ENCODE data around the gene ESYT1. TPM values are rescaled to one million over a fixed set of nuclear protein-coding genes. Genes with fewer than 3 reads are reported as not detected.

Gene ESYT1
- 134 and 140 TPM in 2 replicates for total RNA-seq (2014; rRNA removed; shearing (Covaris generic))
- polyA plus RNA-seq (2015; cell fraction: cytosol; rRNA removed), result 94.3 and 99.5 TPM in 2 replicates
- polyA plus RNA-seq (2015; cell fraction: nucleus; rRNA removed), result 281 and 289 TPM in 2 replicates

- DNase-seq (ENCODE audit: low read depth), result peak; percentile 100
Measured at GRCh38 chr12:56127888-56128669, at the start of gene ESYT1. TSS of gene ESYT1 (plus strand) at chr12:56128267. CDS start at chr12:56128320, 53 bp downstream.

- DNase-seq (ENCODE audit: low read depth), result no peak
Measured at GRCh38 chr12:56078427-56078826, 49.6 kb upstream of the ESYT1 start.

GRCh38 chr12:56078931-56079722 is 48.9 kb upstream of the ESYT1 start:
- DNase-seq (ENCODE audit: low read depth), result peak; percentile 86

DNA sequence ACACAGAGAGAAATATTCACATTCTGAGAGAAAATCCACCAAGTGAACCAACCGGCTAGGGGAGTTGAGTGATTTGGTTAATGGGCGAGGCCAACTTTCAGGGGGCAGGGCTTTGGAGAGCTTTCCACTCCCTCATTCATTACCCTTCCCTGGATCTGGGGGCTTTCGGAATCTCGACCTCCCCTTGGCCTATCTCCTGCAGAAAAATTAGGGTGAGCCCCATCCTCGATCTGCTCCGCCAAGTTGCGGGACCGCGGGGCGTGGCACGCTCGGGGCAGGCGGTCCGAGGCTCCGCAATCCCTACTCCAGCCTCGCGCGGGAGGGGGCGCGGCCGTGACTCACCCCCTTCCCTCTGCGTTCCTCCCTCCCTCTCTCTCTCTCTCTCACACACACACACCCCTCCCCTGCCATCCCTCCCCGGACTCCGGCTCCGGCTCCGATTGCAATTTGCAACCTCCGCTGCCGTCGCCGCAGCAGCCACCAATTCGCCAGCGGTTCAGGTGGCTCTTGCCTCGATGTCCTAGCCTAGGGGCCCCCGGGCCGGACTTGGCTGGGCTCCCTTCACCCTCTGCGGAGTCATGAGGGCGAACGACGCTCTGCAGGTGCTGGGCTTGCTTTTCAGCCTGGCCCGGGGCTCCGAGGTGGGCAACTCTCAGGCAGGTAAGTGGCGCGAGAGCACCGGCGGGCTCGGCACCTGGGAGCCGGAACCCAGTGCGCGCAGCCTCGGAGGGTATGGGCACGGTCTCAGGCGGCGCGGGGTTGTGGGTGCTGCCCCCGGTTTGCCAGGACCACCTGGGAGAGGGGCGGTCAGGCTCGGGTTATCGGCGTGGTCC is 48.1 kb upstream of the ESYT1 start, which contains the start of gene ERBB3:
ERBB3 (plus strand) TSS at position 443 of the 833 bp plus-strand sequence; CDS start at position 579, 136 bp downstream.
- DNase-seq (ENCODE audit: low read depth), result peak; percentile 89

DNA sequence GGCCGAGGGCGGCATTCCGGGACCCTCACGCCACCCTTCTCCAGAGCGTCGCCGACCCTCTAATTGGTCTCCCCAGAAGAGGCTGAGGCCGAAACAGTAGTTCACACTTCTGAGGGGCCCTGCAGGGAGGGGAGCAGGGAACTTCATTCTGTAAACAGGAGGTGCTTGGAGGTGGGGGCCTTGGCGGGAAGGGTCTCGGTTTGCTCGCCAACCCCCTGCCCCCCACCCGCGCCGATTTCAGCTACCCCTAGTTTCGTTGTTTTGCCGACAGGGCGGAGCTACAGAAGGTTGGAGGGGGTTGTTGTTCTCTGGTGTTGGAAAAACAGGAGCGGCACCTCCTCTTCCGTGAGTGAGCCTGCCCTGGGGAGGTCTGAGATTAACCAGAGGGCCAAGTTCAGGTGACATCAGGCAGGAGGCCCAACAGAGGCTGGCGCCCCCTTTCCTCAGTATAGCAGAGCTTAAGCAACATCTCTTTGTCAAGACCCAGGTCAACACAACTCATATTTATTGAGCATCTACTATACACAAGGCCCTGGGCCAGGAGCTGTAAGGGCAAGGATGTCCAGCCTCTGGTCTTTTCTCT is 47.4 kb upstream of the ESYT1 start:
- DNase-seq (ENCODE audit: low read depth), result no peak

DNA sequence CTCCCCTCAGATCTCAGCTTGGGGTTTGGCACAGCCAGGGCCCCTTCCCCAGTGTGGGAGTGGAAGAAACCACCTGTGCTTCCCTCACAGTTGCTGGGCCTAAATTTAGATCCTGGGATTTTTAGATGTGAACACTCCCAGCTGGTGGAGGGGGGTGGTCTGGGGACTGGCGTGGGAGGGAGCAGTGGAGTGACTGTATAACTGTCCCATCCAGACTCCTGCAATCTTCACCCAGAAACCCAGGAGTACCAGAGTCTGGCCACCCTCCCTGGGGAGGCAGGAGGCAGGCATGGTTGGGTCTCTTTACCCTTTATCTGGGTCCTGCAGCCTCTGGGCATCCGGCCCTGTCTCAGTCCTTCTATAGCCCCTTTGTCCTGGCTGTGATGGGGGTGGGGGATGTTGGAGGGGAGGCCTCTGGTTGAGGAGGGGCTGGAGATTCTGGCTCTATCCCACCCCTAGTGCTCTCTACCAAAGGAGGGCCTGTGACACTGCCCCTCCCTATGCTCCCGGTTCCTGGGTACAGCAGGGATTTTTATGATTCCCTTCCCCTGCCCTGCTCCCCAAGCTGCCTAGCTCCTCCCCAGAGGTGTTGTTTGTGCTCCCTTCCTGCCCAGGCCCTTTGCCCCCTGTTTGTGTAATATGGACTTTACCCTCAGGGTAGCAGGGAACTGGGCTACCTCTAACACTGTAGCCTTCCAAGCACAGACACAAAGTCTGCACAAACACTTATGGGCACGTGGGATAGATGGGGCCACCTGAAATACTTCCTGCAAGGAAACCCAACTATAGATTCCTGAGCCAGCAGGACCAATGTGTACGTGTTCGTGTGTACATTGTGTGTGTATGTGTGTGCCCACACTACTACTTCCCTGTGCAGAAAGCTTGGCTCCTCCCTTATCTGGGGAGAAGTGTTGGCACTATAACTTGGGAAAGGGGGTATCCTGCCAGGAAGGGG is 46.4 kb upstream of the ESYT1 start:
- DNase-seq (ENCODE audit: low read depth), result no peak

GRCh38 chr12:56082382-56082781 is 45.7 kb upstream of the ESYT1 start:
- no peak for DNase-seq (ENCODE audit: low read depth)

DNA sequence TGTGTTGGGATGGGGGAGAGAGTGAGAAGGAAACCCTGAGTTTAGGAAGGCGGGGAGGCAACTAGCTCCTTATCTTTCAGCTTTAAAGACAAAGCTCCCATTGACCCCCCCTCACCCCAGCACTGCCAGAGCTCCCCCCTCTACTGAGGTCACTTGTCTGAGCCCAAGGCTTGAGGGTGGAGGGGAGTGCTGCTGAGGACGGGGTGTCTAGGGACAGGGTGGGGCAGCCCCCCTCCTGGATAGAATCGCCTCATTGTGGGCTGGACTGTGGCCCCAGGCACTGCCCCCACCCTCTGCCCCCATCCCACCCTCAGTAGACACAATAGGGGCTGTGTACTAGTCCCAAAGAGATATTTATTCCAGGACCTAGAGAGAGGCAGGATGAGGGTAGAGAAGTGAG is 45.1 kb upstream of the ESYT1 start:
- no peak for DNase-seq (ENCODE audit: low read depth)

GRCh38 chr12:56084958-56085543 is 43.0 kb upstream of the ESYT1 start:
- DNase-seq (ENCODE audit: low read depth), result no peak

GRCh38 chr12:56086096-56086495 is 42.0 kb upstream of the ESYT1 start:
- no peak for DNase-seq (ENCODE audit: low read depth)

DNA sequence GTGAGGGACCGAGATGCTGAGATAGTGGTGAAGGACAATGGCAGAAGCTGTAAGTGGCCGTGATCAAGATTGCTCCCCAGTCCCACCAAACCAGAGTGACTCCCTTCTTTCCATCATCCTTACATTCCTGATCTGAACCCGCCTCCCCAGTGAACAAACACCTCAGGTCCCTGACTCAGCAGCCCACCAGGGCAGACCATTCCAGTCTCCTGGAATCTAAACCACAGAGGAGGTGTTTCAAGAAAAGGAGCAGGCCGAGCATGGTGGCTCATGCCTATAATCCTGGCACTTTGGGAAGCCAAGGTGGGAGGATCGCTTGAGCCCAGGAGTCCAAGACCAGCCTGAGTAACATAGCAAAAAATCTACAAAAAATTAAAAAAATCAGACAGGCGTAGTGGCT is 41.5 kb upstream of the ESYT1 start:
- DNase-seq (ENCODE audit: low read depth), result peak; percentile 28

DNA sequence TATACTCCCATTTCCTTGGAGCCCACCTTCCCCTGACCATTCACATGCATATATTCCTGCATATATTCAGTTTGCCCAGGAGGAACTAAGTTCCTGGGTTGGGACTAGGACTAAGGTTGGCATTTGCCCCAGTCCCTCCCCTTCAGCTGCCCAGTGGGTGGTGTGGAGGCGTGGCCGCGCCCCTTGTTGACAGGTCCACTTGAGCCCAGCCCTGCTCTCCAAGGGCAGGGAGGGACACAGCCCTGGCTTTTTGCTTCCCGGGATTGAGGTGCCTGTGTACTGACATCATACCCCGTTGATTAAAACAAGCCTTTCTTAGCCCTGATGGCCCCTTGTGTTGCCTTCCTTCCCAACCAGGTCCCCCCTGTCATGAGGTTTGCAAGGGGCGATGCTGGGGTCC is 40.8 kb upstream of the ESYT1 start:
- no peak for DNase-seq (ENCODE audit: low read depth)

DNA sequence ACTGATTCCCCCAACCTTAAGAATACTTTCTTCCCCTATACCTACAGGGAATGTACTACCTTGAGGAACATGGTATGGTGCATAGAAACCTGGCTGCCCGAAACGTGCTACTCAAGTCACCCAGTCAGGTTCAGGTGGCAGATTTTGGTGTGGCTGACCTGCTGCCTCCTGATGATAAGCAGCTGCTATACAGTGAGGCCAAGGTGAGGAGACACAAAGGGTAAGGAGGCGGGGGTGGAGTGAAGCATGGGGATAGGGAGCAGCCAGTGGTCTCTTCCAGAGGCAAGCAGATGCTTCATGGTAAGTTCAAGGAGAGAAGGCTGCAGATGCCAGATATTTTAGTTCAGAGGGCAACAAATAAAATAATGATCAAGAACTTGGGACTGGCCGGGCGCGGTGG is 30.3 kb upstream of the ESYT1 start:
- DNase-seq (ENCODE audit: low read depth), result no peak

DNA sequence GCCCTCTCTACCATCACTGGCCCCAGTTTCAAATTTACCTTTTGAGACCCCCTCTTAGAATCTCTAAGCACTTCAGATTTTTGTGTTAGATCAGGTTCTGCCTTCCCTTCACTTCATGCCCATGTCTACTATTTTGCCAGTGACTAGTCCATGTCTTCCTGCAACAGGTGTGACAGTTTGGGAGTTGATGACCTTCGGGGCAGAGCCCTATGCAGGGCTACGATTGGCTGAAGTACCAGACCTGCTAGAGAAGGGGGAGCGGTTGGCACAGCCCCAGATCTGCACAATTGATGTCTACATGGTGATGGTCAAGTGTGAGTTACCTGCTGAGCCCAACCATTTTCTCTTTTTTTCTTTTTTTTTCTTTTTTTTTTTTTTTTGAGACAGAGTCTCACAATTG is 29.5 kb upstream of the ESYT1 start:
- DNase-seq (ENCODE audit: low read depth), result no peak

GRCh38 chr12:56099787-56100186 is 28.3 kb upstream of the ESYT1 start:
- DNase-seq (ENCODE audit: low read depth), result no peak

DNA sequence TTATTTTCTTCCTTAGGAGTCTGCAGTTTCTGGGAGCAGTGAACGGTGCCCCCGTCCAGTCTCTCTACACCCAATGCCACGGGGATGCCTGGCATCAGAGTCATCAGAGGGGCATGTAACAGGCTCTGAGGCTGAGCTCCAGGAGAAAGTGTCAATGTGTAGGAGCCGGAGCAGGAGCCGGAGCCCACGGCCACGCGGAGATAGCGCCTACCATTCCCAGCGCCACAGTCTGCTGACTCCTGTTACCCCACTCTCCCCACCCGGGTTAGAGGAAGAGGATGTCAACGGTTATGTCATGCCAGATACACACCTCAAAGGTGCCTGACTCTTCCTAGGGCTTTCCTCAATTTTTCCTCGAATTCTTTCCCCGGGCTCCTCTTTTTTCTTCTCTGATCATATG is 27.0 kb upstream of the ESYT1 start:
- no peak for DNase-seq (ENCODE audit: low read depth)

DNA sequence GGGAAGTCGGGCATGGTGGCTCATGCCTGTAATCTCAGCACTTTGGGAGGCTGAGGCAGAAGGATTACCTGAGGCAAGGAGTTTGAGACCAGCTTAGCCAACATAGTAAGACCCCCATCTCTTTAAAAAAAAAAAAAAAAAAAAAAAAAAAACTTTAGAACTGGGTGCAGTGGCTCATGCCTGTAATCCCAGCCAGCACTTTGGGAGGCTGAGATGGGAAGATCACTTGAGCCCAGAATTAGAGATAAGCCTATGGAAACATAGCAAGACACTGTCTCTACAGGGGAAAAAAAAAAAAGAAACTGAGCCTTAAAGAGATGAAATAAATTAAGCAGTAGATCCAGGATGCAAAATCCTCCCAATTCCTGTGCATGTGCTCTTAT is 25.4 kb upstream of the ESYT1 start:
- no peak for DNase-seq (ENCODE audit: low read depth)

GRCh38 chr12:56103066-56103711 is 24.9 kb upstream of the ESYT1 start:
- no peak for DNase-seq (ENCODE audit: low read depth)

DNA sequence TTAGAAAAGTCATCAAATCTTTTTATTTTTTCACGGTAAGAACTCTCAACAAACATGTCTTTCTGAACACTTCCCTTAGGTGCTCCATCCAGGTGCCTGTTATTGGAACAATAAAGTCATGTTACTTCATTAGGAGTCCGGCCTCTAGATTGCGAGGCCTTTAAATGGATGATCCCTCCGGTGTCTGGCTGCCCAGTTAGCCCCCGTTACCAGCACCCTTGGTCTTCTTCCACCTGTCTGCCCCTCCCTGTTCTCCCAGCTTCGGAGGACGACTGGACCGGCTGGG is 24.3 kb upstream of the ESYT1 start:
- no peak for DNase-seq (ENCODE audit: low read depth)

Measured in HT1080 (cell line).